HG03565 (cell line): ENCODE data around the gene AFG3L2.
"Not testable (repeated sequence)": the region's sequence is repeated elsewhere in the genome, so short reads cannot be mapped to it uniquely, and the experiment has no call there.

Experiments used
- ATAC-seq: cut with Tn5 transposase; IDR thresholded peaks from one replicate; pipeline ENCODE4 v1.9.1; 2021; ENCODE audit warnings: mild to moderate bottlenecking, moderate library complexity; ENCODE audit not compliant: unreplicated experiment

Gene AFG3L2

DNA sequence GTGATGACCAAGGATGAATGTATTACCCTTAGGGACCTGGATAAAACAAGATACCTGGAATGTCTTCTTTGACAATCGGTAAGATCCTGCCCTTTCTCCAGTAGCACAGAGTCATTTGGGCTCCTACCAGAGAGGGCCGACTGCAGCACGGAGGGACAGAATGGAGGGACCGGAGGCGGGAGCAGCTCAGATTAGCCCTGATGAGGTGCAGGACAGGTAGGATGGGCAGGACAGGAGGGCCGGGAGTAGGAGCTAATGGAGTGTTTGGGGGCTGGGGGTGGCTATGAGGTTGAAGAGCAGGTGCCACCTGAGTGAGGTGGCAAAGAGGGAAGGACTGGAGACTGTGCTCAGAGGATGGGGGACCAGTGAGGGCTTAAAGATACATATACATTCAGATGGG lies 20.8 kb upstream of the AFG3L2 start:
- ATAC-seq: no peak

DNA sequence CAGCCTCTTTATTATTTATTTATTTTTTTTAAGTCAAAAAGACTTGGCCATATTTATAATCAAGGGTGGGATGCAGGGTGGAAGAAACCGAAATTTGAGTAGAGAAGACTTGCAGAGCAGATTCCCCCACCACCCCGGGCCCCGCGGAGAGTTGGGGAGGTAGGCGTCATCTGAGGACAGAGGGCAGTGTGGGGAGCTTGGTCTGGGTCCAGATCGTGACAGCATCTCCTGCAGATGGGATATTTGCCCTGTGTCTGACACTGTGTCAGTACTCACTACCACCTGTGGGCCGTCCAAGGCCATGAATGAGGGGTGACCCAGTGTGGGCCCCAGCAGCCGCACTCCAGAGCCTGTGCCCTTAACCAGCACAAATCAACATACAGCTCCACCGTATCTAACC lies 20.2 kb upstream of the AFG3L2 start:
- ATAC-seq: no peak

DNA sequence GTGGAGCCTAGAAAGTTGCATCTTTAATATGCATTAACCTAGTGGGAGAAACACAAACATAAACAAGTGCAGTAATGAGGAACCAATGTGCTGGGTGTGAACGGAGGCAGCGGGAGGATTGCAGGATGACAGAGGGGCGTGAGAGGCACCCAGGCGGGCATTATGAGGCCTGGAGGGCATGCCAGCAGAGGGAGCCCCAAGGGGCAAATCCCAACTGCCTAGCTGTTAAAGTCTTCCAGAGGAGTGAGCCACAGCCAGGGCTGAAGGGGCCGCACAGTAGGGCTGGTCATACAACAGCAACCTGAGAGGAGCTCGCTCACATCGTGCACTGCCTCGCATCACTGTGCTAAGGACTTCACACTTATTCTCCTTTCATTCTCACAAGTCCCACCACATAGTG lies 17.4 kb upstream of the AFG3L2 start:
- ATAC-seq: no peak

DNA sequence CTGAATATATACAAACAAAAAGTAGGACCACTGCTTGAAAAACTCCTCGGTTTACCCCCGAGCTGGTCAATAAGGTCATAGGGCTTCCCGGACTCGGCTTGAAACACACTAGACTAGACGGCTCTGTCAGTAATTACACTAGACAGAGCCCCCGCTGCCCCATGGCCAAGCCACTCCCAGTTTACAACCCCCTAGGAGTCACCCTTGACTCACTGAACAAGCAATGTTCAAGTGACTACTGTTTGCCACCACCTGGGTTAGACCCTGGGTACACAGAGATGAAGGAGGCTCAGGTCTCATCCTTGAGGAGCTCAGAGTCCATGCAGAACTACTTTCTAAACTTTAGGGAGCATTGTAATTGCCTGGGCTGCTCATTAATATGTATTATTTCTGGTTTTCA lies 17.0 kb upstream of the AFG3L2 start:
- ATAC-seq: no peak

DNA sequence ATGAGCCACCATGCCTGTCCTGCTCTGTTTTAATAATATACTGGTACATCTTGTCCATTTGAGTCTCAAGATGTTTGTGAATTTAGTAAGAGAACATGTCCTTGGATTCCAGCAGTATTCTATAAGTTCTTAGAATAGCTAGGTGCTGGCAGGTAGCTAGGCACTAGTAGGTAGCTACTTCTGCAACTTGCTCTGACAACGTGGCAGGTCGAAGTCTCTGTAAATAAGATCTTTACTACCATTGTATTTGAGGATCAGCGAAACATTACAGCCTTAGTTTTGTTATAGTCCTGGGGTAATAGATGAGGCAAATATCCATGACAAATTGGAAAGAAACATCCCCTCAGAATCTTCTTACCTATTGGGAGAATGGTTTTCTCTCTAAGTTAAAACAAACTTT lies 16.5 kb upstream of the AFG3L2 start:
- no peak for ATAC-seq

DNA sequence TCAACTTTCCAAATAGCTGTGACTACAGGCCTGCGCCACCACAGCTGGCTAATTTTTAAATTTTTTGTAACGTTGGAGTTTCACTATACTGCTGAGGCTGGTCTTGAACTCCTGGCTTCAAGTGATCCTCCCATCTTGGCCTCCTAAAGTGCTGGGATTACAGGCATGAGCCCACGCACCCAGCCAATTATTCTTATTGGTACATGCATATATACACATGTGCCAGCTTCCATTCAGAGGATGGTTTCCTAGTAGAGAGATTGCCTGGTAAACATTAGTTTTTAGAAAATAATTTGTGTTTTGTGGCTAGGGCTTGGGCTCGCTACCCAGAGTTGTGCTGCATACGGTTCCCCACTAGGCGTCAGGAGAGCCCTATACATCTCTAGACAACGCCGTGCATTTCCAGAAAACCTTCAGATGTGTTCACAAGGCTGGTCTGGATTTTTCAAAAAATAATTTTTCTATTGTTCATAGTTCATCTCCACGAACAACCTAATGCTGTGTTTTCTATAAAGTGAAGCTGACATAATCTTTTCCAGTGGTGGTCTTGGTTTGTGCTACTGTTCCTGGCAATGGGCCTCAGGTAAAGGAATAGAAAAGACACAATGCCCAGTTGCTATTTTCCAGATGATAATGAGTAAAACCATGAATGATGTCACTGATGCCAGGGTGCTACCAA lies 14.6 kb upstream of the AFG3L2 start:
- ATAC-seq: no peak

DNA sequence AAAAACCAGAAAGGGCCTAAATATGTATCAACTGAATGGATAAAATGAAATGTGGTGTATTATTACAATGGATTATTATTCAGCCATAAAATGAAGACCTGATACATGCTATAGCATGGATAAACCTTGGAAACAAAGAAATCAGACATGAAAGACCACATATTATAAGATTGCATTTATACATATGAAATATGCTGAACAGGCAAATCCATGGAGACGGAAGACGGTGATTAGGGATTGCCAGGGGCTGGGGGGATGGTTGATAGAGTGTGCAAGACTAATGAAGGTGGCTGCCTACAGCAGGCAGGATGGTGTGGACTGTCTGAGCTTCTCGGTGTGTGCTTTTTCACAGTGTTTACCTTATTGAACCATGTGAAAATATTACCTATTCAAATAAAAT lies 11.4 kb upstream of the AFG3L2 start:
- no peak for ATAC-seq

DNA sequence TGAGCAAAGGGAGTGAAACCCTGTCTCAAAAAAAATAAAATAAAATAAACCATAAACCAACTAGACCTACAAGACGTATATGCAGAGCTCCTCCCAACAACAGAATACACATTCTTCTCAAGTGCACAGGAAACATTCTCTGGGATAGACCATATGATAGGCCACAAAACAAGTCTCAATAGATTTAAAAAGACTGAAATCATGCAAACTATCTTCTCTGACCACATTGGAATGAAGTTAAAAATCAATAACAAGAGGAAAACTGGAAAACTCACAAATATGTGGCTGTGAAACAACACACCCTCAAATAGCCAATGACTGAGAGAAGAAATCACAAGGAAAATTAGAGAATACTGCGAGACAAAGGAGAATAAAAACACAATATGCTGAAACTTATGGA lies 7.2 kb upstream of the AFG3L2 start:
- no peak for ATAC-seq

DNA sequence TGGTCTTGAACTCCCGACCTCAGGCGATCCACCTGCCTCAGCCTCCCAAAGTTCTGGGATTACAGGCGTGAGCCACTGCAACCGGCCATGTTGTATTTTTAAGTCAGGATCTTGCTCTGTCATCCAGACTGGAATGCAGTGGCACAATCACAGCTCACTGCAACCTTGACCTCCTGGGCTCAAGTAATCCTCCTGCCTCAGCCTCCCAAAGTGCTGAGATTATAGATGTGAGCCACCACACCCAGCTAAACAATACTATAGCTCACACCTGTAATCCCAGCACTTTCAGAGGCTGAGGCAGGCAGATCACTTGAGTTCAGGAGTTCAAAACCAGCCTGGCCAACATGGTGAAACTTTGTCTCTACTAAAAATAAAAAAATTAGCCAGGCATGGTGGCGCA lies 6.7 kb upstream of the AFG3L2 start:
- not testable (repeated sequence) for ATAC-seq

DNA sequence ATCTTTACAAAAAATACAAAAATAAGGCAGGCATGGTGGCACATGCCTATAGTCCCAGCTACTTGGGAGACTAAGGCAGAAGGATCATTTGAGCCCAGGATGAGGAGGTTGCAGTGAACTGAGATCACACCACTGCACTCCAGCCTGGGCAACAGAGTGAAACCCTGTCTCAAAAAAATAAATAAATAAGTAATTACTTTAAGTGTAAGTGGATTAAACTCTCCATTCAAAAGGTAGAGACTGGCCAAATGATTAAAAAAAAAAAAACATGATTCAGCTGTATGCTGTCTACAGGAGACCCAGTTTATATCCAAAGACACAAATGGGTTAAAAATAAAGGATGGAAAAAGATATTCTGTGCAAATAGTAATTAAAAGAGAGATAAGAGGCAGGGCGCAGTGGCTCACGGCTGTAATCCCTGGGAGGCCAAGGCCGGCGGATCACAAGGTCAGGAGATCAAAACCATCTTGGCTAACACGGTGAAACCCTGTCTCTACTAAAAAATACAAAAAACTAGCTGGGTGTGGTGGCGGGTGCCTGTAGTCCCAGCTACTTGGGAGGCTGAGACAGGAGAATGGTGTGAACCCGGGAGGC lies 5.3 kb upstream of the AFG3L2 start:
- not testable (repeated sequence) for ATAC-seq

DNA sequence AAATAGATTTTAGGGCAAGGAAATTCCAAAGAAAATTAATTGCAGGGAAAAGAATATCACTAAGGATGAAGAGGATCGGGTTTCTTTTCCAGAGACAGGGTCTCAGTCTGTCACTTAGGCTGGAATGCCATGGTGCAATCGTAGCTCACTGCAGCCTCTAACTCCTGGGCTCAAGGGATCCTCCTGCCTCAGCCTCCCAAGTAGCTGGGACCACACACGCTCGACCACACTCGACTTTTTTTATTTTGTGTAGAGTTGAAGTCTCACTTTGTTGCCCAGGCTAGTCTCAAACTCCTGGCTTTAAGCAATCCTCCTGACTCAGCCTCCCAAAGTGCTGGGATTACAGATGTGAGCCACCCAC lies 1.2 kb upstream of the AFG3L2 start:
- ATAC-seq: not testable (repeated sequence)

DNA sequence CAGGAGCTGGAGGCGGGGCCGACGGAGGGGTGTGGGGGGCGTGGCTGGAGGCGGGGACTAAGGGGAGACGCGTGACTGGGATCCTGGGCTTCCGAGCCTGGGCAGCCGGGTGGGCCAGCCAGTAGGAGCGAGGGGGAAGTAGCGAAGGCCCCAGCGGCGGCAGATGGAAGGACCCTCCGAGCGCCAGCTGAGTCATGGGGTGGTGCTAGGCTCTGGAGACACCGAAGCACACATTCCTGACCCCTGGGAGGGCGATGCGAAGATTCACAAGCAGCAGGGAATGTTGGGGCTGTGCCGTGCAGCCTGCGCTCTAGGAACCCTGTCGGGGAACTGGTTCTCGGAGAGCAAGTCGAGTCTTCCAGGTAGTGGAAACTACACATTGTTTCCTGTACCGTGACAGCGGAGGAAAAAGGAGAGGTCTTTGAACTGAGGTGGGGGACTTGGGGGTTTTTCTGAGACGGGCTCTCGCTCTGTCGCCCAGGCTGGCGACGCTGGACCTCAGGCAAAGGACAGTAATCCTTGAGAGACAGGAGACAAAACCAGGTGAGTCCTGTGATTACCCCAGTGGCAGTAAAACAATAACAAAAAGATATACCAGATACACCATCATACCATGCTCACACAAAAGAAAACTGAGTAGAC lies 650 bp upstream of the AFG3L2 start:
- peak; percentile 29 for ATAC-seq

DNA sequence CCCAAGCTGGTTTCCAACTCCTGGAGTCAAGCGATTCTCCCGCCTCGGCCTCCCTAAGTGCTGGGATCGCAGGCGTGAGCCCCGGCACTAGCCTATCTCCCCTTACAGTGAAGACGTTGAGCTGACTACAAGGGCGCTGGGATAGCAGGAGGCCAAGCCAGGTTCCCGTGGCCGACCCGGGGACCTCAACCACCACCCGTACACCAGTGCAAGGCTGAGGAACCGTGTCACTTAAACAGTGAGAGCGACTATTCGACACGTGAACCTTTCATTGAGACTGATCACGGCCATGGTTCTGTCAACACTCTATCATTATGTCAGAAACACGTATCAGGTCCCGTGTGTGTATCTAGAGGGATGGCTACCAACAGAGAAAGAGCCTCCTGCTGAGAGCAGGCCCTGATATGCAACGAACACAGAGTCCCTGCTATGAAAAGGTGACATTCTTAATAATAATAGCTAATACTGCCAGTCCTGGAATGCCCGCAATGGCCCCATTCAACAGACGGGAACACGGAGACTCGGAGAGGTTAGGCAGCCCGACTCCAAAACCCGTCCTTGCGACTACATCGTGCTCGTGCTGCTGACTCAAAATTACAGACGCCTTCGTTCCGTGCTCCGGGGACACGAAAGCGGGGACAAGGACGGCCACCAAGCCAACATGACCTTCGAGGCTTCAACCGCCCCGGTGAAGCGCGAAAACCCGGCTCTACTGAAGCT lies 833 bp downstream of the AFG3L2 start:
- no peak for ATAC-seq

DNA sequence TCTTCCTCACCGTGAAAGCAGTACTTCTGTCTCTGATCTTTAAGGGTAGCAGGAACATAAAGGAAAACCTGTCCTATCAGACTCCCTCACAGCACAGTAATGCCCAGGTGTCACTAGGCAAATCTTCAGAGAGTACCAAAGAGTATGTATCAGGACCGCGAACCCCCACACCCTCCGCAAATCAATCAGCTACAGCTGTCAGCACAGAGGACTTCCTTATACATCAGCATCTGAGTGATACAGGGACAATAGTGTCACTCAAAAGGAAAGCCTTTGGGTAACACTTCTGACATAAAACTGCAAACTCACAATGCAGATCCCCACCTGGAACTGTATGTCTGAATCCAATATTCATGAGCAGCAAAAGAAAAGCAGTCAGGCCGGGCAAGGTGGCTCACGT lies 2.6 kb downstream of the AFG3L2 start:
- no peak for ATAC-seq

DNA sequence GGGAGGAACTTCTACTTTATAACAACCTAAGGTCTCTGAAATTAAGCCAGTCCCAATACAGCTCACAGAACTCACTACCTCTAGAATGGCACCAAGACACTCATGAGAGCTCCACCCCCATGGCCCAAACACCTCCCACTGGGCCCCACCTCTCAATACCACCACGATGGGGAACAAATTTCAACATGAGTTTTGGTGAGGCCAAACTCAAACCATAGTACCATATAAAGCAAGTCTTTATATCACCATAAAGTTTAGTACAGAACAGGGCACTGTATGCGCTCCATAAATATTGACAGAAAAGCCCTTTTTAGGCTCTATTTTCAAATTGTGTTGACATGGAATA lies 3.3 kb downstream of the AFG3L2 start:
- ATAC-seq: no peak

DNA sequence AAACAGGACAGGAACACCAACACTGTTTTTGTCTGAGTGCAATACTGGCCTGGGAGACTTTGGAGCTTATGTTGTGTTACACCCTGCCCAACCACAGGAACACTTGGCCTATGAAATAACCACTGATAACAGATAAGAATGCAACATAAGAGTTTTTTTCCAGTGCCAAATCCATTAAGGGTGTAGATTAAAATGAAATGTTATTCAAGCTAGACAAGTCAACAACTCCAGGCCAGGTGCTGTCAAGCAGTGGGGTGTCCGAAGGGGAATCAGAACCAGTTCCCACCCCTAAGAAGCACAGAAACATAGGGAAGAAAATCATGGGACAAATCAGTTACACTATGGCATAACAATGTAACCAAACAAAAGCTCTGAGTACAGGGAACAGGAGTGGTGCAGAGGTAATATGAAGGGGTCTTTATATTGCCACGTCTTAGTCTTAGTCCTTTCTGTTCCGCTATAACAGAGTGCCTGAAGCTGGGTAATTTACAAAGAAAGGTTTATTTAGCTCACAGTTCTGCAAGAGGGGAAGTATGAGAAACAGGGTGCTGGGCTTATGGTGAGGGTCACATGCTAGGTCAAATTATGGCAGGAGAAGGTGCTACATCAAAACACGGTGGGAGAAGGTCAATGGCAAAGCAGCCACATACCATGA lies 3.8 kb downstream of the AFG3L2 start:
- no peak for ATAC-seq

DNA sequence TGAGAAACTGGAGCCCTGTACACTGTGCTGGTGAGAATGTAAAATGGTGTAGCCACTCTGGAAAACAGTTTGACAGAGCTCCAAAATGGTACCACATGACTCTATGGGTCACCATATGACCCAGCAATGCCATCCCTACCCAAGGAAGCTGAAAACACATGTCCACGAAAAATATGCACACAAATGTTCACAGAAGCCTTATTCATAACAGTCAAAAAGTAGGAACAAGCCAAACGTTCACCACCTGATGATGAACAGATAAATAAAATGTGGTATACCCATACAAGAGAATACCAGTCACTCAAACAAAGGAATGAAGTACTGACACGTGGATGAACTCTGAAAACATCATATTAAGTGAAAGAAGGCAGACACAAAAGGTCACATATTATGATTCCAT lies 4.6 kb downstream of the AFG3L2 start:
- ATAC-seq: no peak

DNA sequence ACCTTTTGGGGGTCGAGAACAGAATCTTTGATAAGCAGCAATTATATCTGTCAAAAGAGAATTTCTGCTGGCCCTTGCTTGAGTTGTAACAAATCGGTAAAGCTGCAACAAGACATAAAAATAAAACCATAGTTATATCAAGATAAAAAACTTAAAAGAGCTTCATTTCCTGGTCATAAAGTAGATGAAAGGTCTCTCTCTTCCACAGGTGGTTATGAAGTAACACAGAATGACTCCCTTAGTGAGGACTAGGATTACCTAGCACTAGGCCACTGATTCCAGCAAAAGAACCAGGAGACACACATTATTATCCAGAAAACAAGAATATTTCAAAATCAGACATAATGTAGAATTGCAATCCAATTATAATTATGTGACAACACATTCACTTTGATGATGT lies 5.4 kb downstream of the AFG3L2 start:
- no peak for ATAC-seq

DNA sequence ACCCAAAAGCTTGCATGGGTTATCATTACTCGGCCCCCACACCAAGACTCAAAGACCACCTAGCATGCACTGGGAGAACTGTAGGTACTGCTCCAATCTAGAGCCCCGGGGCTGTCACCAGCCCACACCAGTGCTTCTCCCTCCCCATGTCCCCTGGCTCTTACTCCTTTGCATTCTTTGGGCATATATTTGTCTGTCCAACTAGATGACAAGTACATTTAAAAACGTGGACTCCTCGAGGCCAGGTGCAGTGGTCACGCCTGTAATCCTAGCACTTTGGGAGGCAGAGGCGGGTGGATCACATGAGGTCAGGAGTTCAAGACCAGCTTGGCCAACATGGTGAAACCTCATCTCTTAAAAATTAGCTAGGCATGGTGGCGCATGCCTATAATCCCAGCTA lies 7.8 kb downstream of the AFG3L2 start:
- ATAC-seq: no peak

DNA sequence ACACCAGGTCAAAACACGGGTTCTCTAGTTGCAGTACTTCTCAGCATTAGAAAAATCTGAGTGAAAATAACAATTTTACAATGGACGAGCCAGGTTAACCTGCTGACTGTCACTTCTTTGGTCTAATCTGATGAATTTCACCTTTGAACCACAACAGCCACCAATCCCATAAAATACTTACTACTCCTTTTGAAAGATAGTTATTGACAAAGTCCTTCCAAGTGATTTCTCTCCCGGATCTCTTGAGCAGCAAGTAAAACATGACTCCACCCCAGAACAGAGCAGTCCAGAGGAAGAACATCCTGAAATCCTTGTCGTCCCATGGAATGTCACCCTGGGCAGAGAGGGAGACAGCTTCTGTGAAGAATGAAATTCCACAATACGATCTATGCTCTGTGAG lies 10.2 kb downstream of the AFG3L2 start:
- no peak for ATAC-seq

DNA sequence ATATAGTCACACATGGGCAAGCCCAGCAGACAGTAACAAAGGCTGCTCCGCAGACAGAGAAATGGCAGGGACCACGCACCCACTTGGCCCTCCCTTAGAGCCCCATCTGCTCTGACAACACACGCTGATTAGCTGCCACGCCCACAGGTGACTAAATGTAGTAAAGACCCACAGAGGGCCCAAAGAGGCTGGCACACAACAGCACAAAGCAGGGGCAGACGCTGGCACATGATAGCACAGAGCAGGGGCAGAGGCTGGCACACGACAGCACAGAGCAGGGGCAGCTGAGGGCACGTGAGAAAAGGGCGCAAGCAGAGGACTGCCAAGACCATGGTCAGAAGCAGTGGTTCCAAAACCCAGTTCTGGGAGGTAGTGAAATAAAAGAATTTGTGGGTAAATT lies 10.6 kb downstream of the AFG3L2 start:
- ATAC-seq: no peak
